ENCODE results near the gene COLGALT1. TPM values are rescaled to one million over a fixed set of nuclear protein-coding genes. Genes with fewer than 3 reads are reported as not detected.

COLGALT1 gene
- total and polyA plus RNA-seq, 4 donors, result 14.4 to 32.2 (median 22.5) TPM

GRCh38 chr19:17623224-17623935 lies 67.9 kb downstream of the COLGALT1 start:
- no peak for DNase-seq (ENCODE audit: low spot score)

More at GRCh38 chr19:17623224-17623935, 67.9 kb downstream of the COLGALT1 start:
- no peaks in the 10 kb centered on the region for H3K36me3 ChIP-seq (ENCODE audit: control insufficient read depth in 4 of 4, insufficient read depth in 3 of 4, low read depth in 1 of 4, low read length in 3 of 4)
- H3K27me3 ChIP-seq (ENCODE audit: control insufficient read depth in 4 of 4, insufficient read depth in 4 of 4, low read length in 3 of 4), result no peaks in the 10 kb centered on the region
- H3K4me3 ChIP-seq (ENCODE audit: low read depth in 1 of 3, low read length in 3 of 3), result no peak overlapping the region
- no peak overlapping the region for H3K27ac ChIP-seq (ENCODE audit: low read depth in 1 of 2, low read length in 2 of 2)
- H3K9me3 ChIP-seq (ENCODE audit: control insufficient read depth in 4 of 4, low read length in 3 of 4), result peaks cover 0 to 9% (median 4%) of the 10 kb centered on the region in 4 donors
- H3K4me1 ChIP-seq (ENCODE audit: control insufficient read depth in 4 of 4, insufficient read depth in 4 of 4, low read length in 3 of 4), result no peaks in the 10 kb centered on the region
- H3K9ac ChIP-seq (ENCODE audit: low read depth in 1 of 2, low read length in 2 of 2), result no peak overlapping the region
- no peak for TF ChIP-seq YY1 (IDR thresholded peaks at IDR 0.05)
- TF ChIP-seq GABPA (IDR thresholded peaks at IDR 0.05 in 1 of 2, conservative IDR thresholded peaks at IDR 0.05 in 1 of 2), result no peak
- TF ChIP-seq RXRA (IDR thresholded peaks at IDR 0.05), result no peak
- no peak for TF ChIP-seq EGR1 (IDR thresholded peaks at IDR 0.05; ENCODE audit: low read depth in 2 of 2)
- no peak for TF ChIP-seq TAF1 (conservative IDR thresholded peaks at IDR 0.05)
- no peak for TF ChIP-seq FOXA2 (IDR thresholded peaks at IDR 0.05)
- TF ChIP-seq RAD21 (IDR thresholded peaks at IDR 0.05), result no peak
- no peak for TF ChIP-seq REST (IDR thresholded peaks at IDR 0.05)
- TF ChIP-seq ATF3 (IDR thresholded peaks at IDR 0.05), result no peak
- no peak for TF ChIP-seq SP1 (IDR thresholded peaks at IDR 0.05)
- no peak for TF ChIP-seq FOXA1 (IDR thresholded peaks at IDR 0.05)
- no peak for TF ChIP-seq NR2F2 (IDR thresholded peaks at IDR 0.05)
- no peak for TF ChIP-seq HNF4A (conservative IDR thresholded peaks at IDR 0.05)
- TF ChIP-seq HNF4G (IDR thresholded peaks at IDR 0.05), result no peak
- TF ChIP-seq CTCF (IDR thresholded peaks at IDR 0.05; ENCODE audit: low read depth, low read length, missing input control), result no peak
- TF ChIP-seq MAX (IDR thresholded peaks at IDR 0.05), result no peak
- TF ChIP-seq JUND (IDR thresholded peaks at IDR 0.05), result no peak
- no peak for TF ChIP-seq ZBTB33 (IDR thresholded peaks at IDR 0.05)
- 88% methylated on average over 31 of the region's 31 CpGs for WGBS
